H9 (cell line): ENCODE measurements around the gene ORAI1. TPM values are rescaled to one million over a fixed set of nuclear protein-coding genes. Genes with fewer than 3 reads are reported as not detected.

Experiments used
- DNase-seq: peaks from one replicate; pipeline ENCODE4 v3.0.0-alpha.2; 2017
- H2AFZ ChIP-seq: one replicate; pipeline ENCODE4 v1.6.1; 2013; ENCODE audit warnings: mild to moderate bottlenecking, low read length, control low read depth, moderate library complexity
- H2AK5ac ChIP-seq: 2 replicates; pipeline ENCODE4 v1.6.1; 2013; ENCODE audit warnings: low read length, control low read depth, mixed read lengths; ENCODE audit not compliant: insufficient read length
- H2BK120ac ChIP-seq: one replicate; pipeline ENCODE4 v1.6.1; 2013; ENCODE audit warnings: low read depth, mild to moderate bottlenecking, low read length, control low read depth, inconsistent platforms; ENCODE audit not compliant: poor library complexity, severe bottlenecking
- H2BK12ac ChIP-seq: 2 replicates; pipeline ENCODE4 v1.6.1; 2013; ENCODE audit warnings: low read length, control low read depth, mixed read lengths, low read depth; ENCODE audit not compliant: insufficient read length
- H2BK15ac ChIP-seq: 2 replicates; pipeline ENCODE4 v1.6.1; 2013; ENCODE audit warnings: low read depth, low read length, control low read depth
- H2BK20ac ChIP-seq: one replicate; pipeline ENCODE4 v1.6.1; 2013; ENCODE audit warnings: low read depth, mild to moderate bottlenecking, low read length, control low read depth, inconsistent platforms; ENCODE audit not compliant: poor library complexity, severe bottlenecking
- H2BK5ac ChIP-seq: 2 replicates; pipeline ENCODE4 v1.6.1; 2013; ENCODE audit warnings: low read length, control low read depth, mixed read lengths; ENCODE audit not compliant: insufficient read length
- H3K14ac ChIP-seq: 2 replicates; pipeline ENCODE4 v1.6.1; 2013; ENCODE audit warnings: low read length, control low read depth; ENCODE audit not compliant: insufficient read depth
- H3K18ac ChIP-seq: 2 replicates; pipeline ENCODE4 v1.6.1; 2013; ENCODE audit warnings: low read depth, mild to moderate bottlenecking, mixed read lengths, low read length, control low read depth; ENCODE audit not compliant: insufficient read length
- H3K23ac ChIP-seq: 2 replicates; pipeline ENCODE4 v1.6.1; 2013; ENCODE audit warnings: low read length, control low read depth, mixed read lengths, low read depth; ENCODE audit not compliant: insufficient read length
- H3K23me2 ChIP-seq: 2 replicates; pipeline ENCODE4 v1.6.1; 2013; ENCODE audit warnings: low read depth, mild to moderate bottlenecking, mixed read lengths, low read length, control low read depth; ENCODE audit not compliant: insufficient read length, poor library complexity, severe bottlenecking
- H3K27ac ChIP-seq: 2 replicates; pipeline ENCODE4 v1.5.1; 2013; ENCODE audit warnings: low read length, control low read depth, mixed read lengths, low read depth; ENCODE audit not compliant: insufficient read length
- H3K27me3 ChIP-seq: 2 replicates; pipeline ENCODE4 v1.6.1; 2013; ENCODE audit warnings: low read length, control low read depth, inconsistent platforms; ENCODE audit not compliant: insufficient read depth
- H3K4ac ChIP-seq: 2 replicates; pipeline ENCODE4 v1.6.1; 2013; ENCODE audit warnings: low read depth, mild to moderate bottlenecking, control low read depth, inconsistent platforms, low read length, moderate library complexity
- H3K4me1 ChIP-seq: 2 replicates; pipeline ENCODE4 v1.6.1; 2013; ENCODE audit warnings: low read length, control low read depth, inconsistent platforms; ENCODE audit not compliant: insufficient read depth
- H3K4me2 ChIP-seq: 2 replicates; pipeline ENCODE4 v1.6.1; 2013; ENCODE audit warnings: low read length, control low read depth, mixed read lengths; ENCODE audit not compliant: insufficient read length, insufficient read depth
- H3K56ac ChIP-seq: 2 replicates; pipeline ENCODE4 v1.6.1; 2013; ENCODE audit warnings: low read depth, mild to moderate bottlenecking, mixed read lengths, low read length, control low read depth; ENCODE audit not compliant: insufficient read length
- H3K79me1 ChIP-seq: 2 replicates; pipeline ENCODE4 v1.6.1; 2013; ENCODE audit warnings: low read depth, mild to moderate bottlenecking, moderate library complexity, low read length, control low read depth, inconsistent platforms; ENCODE audit not compliant: insufficient read depth, poor library complexity, severe bottlenecking
- H3K79me2 ChIP-seq: 2 replicates; pipeline ENCODE4 v1.6.1; 2013; ENCODE audit warnings: low read length, control low read depth, inconsistent platforms; ENCODE audit not compliant: insufficient read depth
- H3K9ac ChIP-seq: 2 replicates; pipeline ENCODE4 v1.6.1; 2013; ENCODE audit warnings: low read length, control low read depth, mixed read lengths; ENCODE audit not compliant: insufficient read length; ENCODE audit errors: extremely low read depth
- H3K9me3 ChIP-seq: one replicate; pipeline ENCODE4 v1.6.1; 2013; ENCODE audit warnings: low read depth, low read length, inconsistent platforms; ENCODE audit not compliant: control insufficient read depth
- H3T11ph ChIP-seq: one replicate; pipeline ENCODE4 v1.6.1; 2013; ENCODE audit warnings: mild to moderate bottlenecking, low read length, control low read depth, inconsistent platforms
- H4K20me1 ChIP-seq: one replicate; pipeline ENCODE4 v1.6.1; 2013; ENCODE audit not compliant: control insufficient read depth, insufficient read length, insufficient read depth
- H4K5ac ChIP-seq: 2 replicates; pipeline ENCODE4 v1.6.1; 2013; ENCODE audit warnings: low read depth, mild to moderate bottlenecking, mixed read lengths, low read length, control low read depth; ENCODE audit not compliant: insufficient read length
- H4K8ac ChIP-seq: replicated peaks from 2 replicates; pipeline ENCODE4 v1.6.1; 2013; ENCODE audit warnings: low read length, control low read depth, mixed read lengths, low read depth; ENCODE audit not compliant: insufficient read length
- H4K91ac ChIP-seq: 2 replicates; pipeline ENCODE4 v1.6.1; 2013; ENCODE audit warnings: low read depth, mild to moderate bottlenecking, moderate library complexity, mixed read lengths, low read length, control low read depth; ENCODE audit not compliant: insufficient read length
- H3K27ac Mint-ChIP-seq, 3 experiments: 2 replicates in 2 of 3; 3 replicates in 1 of 3; pipeline ENCODE4 v1.8.0; 2020 to 2021; ENCODE audit warnings: mixed read lengths in 3 of 3, mild to moderate bottlenecking in 1 of 3, moderate library complexity in 1 of 3
- H3K27me3 Mint-ChIP-seq: 2 replicates; pipeline ENCODE4 v1.8.0; 2021; ENCODE audit warnings: low read depth, mild to moderate bottlenecking, moderate library complexity, mixed read lengths
- H3K36me3 Mint-ChIP-seq, 3 experiments: 2 replicates in 2 of 3; 3 replicates in 1 of 3; pipeline ENCODE4 v1.8.0; 2020 to 2021; ENCODE audit warnings: low read depth in 3 of 3, mixed read lengths in 3 of 3; ENCODE audit not compliant: insufficient read depth in 1 of 3
- H3K4me1 Mint-ChIP-seq, 2 experiments: 2 replicates each; pipeline ENCODE4 v1.8.0; 2020; ENCODE audit warnings: mixed read lengths in 2 of 2
- H3K4me3 Mint-ChIP-seq, 2 experiments: 2 replicates in 1 of 2; 3 replicates in 1 of 2; pipeline ENCODE4 v1.8.0; 2020 to 2021; ENCODE audit warnings: mild to moderate bottlenecking in 2 of 2, mixed read lengths in 2 of 2, moderate library complexity in 1 of 2
- H3K9me3 Mint-ChIP-seq, 2 experiments: 2 replicates in 1 of 2; 3 replicates in 1 of 2; pipeline ENCODE4 v1.8.0; 2020; ENCODE audit warnings: mild to moderate bottlenecking in 2 of 2, mixed read lengths in 2 of 2, moderate library complexity in 1 of 2
- CTCF ChIP-seq: fragments of 200-600 bp; sonication (generic); conservative IDR thresholded peaks from 3 replicates; pipeline ENCODE4 v1.8.0; 2021; ENCODE audit warnings: antibody characterized with exemption, mild to moderate bottlenecking
- WGBS: extraction: QIAGEN DNeasy Blood & Tissue Kit; methylation state at CpG from one replicate; pipeline ENCODE4 v1.1.7; 2013; ENCODE audit warnings: missing lambda C conversion rate, low lambda C conversion rate, mixed read lengths; ENCODE audit not compliant: insufficient read length; ENCODE audit errors: extremely low coverage; 5-methylcytosine and 5-hydroxymethylcytosine counted together
- total RNA-seq: library from RNA; stranded (reverse); gene quantifications from 2 replicates; pipeline ENCODE4 v1.2.1, GENCODE V29; 2021

ORAI1 gene
- total RNA-seq, 1 experiment from 2014 or later = 24.7 TPM

GRCh38 chr12:121595520-121595919, 30.8 kb upstream of the ORAI1 start:
- H3K9me3 Mint-ChIP-seq = no peaks in the 10 kb centered on the region
- H3K27ac Mint-ChIP-seq = peak overlapping the region in 2 of 3 experiments; percentile 32 to 52; a peak in 2 of 7 replicates
- H3K23me2 ChIP-seq = no peaks in the 10 kb centered on the region

More at GRCh38 chr12:121595520-121595919, 30.8 kb upstream of the ORAI1 start:
- Histone ChIP-seq H3K18ac (no peak overlapping the region), H2BK12ac (no peak overlapping the region), H3K27ac (no peak overlapping the region), H2BK15ac (no peak overlapping the region), H3K23ac (no peak overlapping the region), H4K5ac (no peak overlapping the region), H3K9ac (no peak overlapping the region), H3K9me3 (no peaks in the 10 kb centered on the region), H3K4me2 (no peak overlapping the region), H2AK5ac (no peak overlapping the region), H2AFZ (no peak overlapping the region), H2BK20ac (no peak overlapping the region), H4K91ac (no peak overlapping the region), H3K4ac (no peak overlapping the region), H4K8ac (no peak overlapping the region), H3K79me2 (no peaks in the 10 kb centered on the region), H2BK5ac (no peak overlapping the region), H4K20me1 (no peaks in the 10 kb centered on the region), H3T11ph (no peak overlapping the region), H3K4me1 (peaks cover 1% of the 10 kb centered on the region), H3K79me1 (no peaks in the 10 kb centered on the region), H3K56ac (no peak overlapping the region), H3K14ac (no peak overlapping the region), H3K27me3 (no peaks in the 10 kb centered on the region), H2BK120ac (no peak overlapping the region)
- H3K27me3 Mint-ChIP-seq = no peaks in the 10 kb centered on the region; the same call in 1 of the 2 replicates
- H3K4me1 Mint-ChIP-seq = peaks cover 15 to 19% of the 10 kb centered on the region in 2 experiments
- WGBS = no CpG with 5 or more reads among the region's 12 CpGs
- TF ChIP-seq CTCF = no peak
- no peak overlapping the region for H3K4me3 Mint-ChIP-seq
- no peak for DNase-seq
- H3K36me3 Mint-ChIP-seq = peaks cover 2 to 42% (median 19%) of the 10 kb centered on the region in 3 experiments; a peak in 6 of 7 replicates
